PC-3 (cell line): ENCODE data around the gene PTPRF. TPM values are rescaled to one million over a fixed set of nuclear protein-coding genes. Genes with fewer than 3 reads are reported as not detected.

ENCODE experiments used
- ATAC-seq: fragments of 200-7000 bp; cut with Tn5 transposase; 2 replicates; pipeline ENCODE4 v1.9.1; 2020; ENCODE audit warnings: mild to moderate bottlenecking, moderate library complexity
- BruUV-seq: library from RNA; stranded (reverse); fragments of 400-500 nt; replicated peaks from 2 replicates; lab custom pipeline; 2021; lab: Mats Ljungman, UMichigan
- CTCF ChIA-PET: fragments of 300-600 bp; sonication (Branson Sonifier 250); formaldehyde crosslinking; loops from one replicate; lab custom pipeline; 2022; ENCODE audit warnings: antibody characterized with exemption; lab: Charles Lee
- POLR2A ChIA-PET: fragments of 300-600 bp; sonication (Branson Sonifier 250); formaldehyde crosslinking; loops from one replicate; lab custom pipeline; 2022; ENCODE audit warnings: antibody characterized with exemption; ENCODE audit not compliant: unreplicated experiment; lab: Charles Lee
- DNase-seq: peaks from one replicate; pipeline ENCODE4 v3.0.0-alpha.2; 2015
- H2AFZ ChIP-seq: fragments of 300-600 bp; sonication (generic); 2 replicates; pipeline ENCODE4 v1.6.0; 2016; ENCODE audit warnings: antibody characterized with exemption, low read length
- H3F3A ChIP-seq: fragments of 300-600 bp; sonication (generic); one replicate; pipeline ENCODE4 v1.6.0; 2017; ENCODE audit warnings: antibody characterized with exemption, low read length, control low read depth, mild to moderate bottlenecking; ENCODE audit not compliant: unreplicated experiment
- H3K27ac ChIP-seq: fragments of 300-600 bp; sonication (generic); 2 replicates; pipeline ENCODE4 v1.5.1; 2016; ENCODE audit warnings: mild to moderate bottlenecking, low read length
- H3K27me3 ChIP-seq: fragments of 300-600 bp; sonication (generic); 2 replicates; pipeline ENCODE4 v1.6.1; 2016; ENCODE audit warnings: low read length, mixed read lengths
- H3K36me3 ChIP-seq: fragments of 300-600 bp; sonication (generic); 2 replicates; pipeline ENCODE4 v1.6.1; 2016; ENCODE audit warnings: low read depth, mixed run types, low read length, mixed read lengths
- H3K4me1 ChIP-seq: fragments of 300-600 bp; sonication (generic); 2 replicates; pipeline ENCODE4 v1.5.1; 2016; ENCODE audit warnings: low read length; ENCODE audit not compliant: insufficient read depth
- H3K4me2 ChIP-seq: fragments of 300-600 bp; sonication (generic); 2 replicates; pipeline ENCODE4 v1.6.0; 2016; ENCODE audit warnings: low read length
- H3K4me3 ChIP-seq: fragments of 300-600 bp; sonication (generic); 2 replicates; pipeline ENCODE4 v1.5.1; 2016; ENCODE audit warnings: mild to moderate bottlenecking, low read length, mixed read lengths
- H3K79me2 ChIP-seq: fragments of 300-600 bp; sonication (generic); 2 replicates; pipeline ENCODE4 v1.6.1; 2017; ENCODE audit warnings: low read length, mixed read lengths
- H3K9ac ChIP-seq: fragments of 300-600 bp; sonication (generic); 2 replicates; pipeline ENCODE4 v1.6.0; 2016; ENCODE audit warnings: mild to moderate bottlenecking, low read length
- H3K9me2 ChIP-seq: fragments of 300-600 bp; sonication (generic); replicated peaks from 2 replicates; pipeline ENCODE4 v1.6.1; 2016; ENCODE audit warnings: mixed run types, low read length, mixed read lengths
- H3K9me3 ChIP-seq: fragments of 300-600 bp; sonication (generic); 2 replicates; pipeline ENCODE4 v1.6.1; 2016; ENCODE audit warnings: low read length, mixed read lengths
- H4K20me1 ChIP-seq: fragments of 300-600 bp; sonication (generic); 2 replicates; pipeline ENCODE4 v1.6.1; 2016; ENCODE audit warnings: low read length, mixed read lengths
- CTCF ChIP-seq: fragments of 300-600 bp; sonication (generic); conservative IDR thresholded peaks from 2 replicates; pipeline ENCODE4 v1.5.1; 2017; ENCODE audit warnings: antibody characterized with exemption, low read depth, mild to moderate bottlenecking, low read length
- EZH2 ChIP-seq: fragments of 300-600 bp; sonication (generic); IDR thresholded peaks from one replicate; pipeline ENCODE4 v1.6.1; 2017; ENCODE audit warnings: antibody characterized with exemption, mild to moderate bottlenecking, low read length; ENCODE audit not compliant: unreplicated experiment
- EZH2phosphoT487 ChIP-seq: fragments of 300-600 bp; sonication (generic); IDR thresholded peaks from 2 replicates; pipeline ENCODE4 v1.6.1; 2018; ENCODE audit warnings: mild to moderate bottlenecking, antibody characterized with exemption, low read length, borderline replicate concordance
- intact Hi-C: fragments of 100-400 bp; cut with micrococcal nuclease; formaldehyde crosslinking; loops from 2 replicates; pipeline ENCODE4 v1.9.0; 2023
- total RNA-seq: library from RNA; depleted of rRNA; stranded (reverse); fragments of >200 nt; gene quantifications from 2 replicates; pipeline ENCODE4 v1.2.3, GENCODE V29; 2014

The PTPRF gene
- total RNA-seq, 1 experiment from 2014 or later: 67.4 TPM

- DNase-seq: no peak
- Histone ChIP-seq H3K9me3 (no peaks in the 10 kb centered on the region), H3K36me3 (peaks cover 28% of the 10 kb centered on the region), H3K9me2 (no peaks in the 10 kb centered on the region), H3K4me1 (peaks cover 28% of the 10 kb centered on the region), H3K9ac (no peak overlapping the region), H3K27ac (no peak overlapping the region), H3F3A (no peaks in the 10 kb centered on the region), H4K20me1 (no peaks in the 10 kb centered on the region), H3K4me2 (no peak overlapping the region), H3K79me2 (peaks cover 37% of the 10 kb centered on the region), H2AFZ (no peak overlapping the region), H3K27me3 (no peaks in the 10 kb centered on the region), H3K4me3 (no peak overlapping the region)
- ChIA-PET CTCF (interaction anchor here (0.7 kb wide), 1 partner anchor 30 kb away, joined by 3 read pairs; no protein-coding TSS in a partner anchor), POLR2A (no interaction called here)
- no TSS peak for BruUV-seq
- no peak for TF ChIP-seq CTCF
- TF ChIP-seq EZH2phosphoT487: no peak
- TF ChIP-seq EZH2: no peak
- ATAC-seq: no peak
- intact Hi-C loops: no loop called here
Measured at GRCh38 chr1:43552059-43552742, 21.5 kb downstream of the PTPRF start.

- Histone ChIP-seq H3K36me3 (peaks cover 28% of the 10 kb centered on the region), H3K27ac (no peak overlapping the region), H3K4me3 (no peak overlapping the region), H4K20me1 (no peaks in the 10 kb centered on the region), H2AFZ (no peak overlapping the region), H3F3A (no peaks in the 10 kb centered on the region), H3K9ac (no peak overlapping the region), H3K4me1 (peaks cover 28% of the 10 kb centered on the region), H3K4me2 (no peak overlapping the region), H3K79me2 (peaks cover 37% of the 10 kb centered on the region), H3K9me3 (no peaks in the 10 kb centered on the region), H3K27me3 (no peaks in the 10 kb centered on the region), H3K9me2 (no peaks in the 10 kb centered on the region)
- no peak for TF ChIP-seq EZH2phosphoT487
- no peak for TF ChIP-seq EZH2
- TF ChIP-seq CTCF: no peak
- DNase-seq (no peak), ATAC-seq (no peak)
- no TSS peak for BruUV-seq
- ChIA-PET CTCF (no interaction called here), POLR2A (no interaction called here)
- intact Hi-C loops: no loop called here
Measured at GRCh38 chr1:43552813-43553212, 22.1 kb downstream of the PTPRF start.

GRCh38 chr1:43554444-43554992, 23.8 kb downstream of the PTPRF start:
- Histone ChIP-seq H3K4me2 (no peak overlapping the region), H3K9me3 (no peaks in the 10 kb centered on the region), H3K27me3 (no peaks in the 10 kb centered on the region), H3K79me2 (peaks cover 44% of the 10 kb centered on the region), H3K4me3 (no peak overlapping the region), H4K20me1 (no peaks in the 10 kb centered on the region), H3K27ac (no peak overlapping the region), H3K9ac (no peak overlapping the region), H3K4me1 (peaks cover 26% of the 10 kb centered on the region), H3K9me2 (no peaks in the 10 kb centered on the region), H2AFZ (no peak overlapping the region), H3F3A (no peaks in the 10 kb centered on the region), H3K36me3 (peaks cover 31% of the 10 kb centered on the region)
- POLR2A ChIA-PET: no interaction called here
- CTCF ChIA-PET: interaction anchor here (1.0 to 1.3 kb wide), 5 partner anchors 17 to 209 kb away, joined by 5 to 6 read pairs (median 5); partner anchors contain the start of gene KDM4A
- intact Hi-C loops: no loop called here
- ATAC-seq (peak; percentile 39), DNase-seq (peak; percentile 62)
- no peak for TF ChIP-seq EZH2phosphoT487
- TF ChIP-seq EZH2: no peak
- peak; percentile 71 for TF ChIP-seq CTCF
- BruUV-seq: no TSS peak
